Keratinocyte (primary cell): Measurements from ENCODE around the gene RPL39L. TPM values are rescaled to one million over a fixed set of nuclear protein-coding genes. Genes with fewer than 3 reads are reported as not detected.

Experiments
- DNase-seq: peaks from one replicate; pipeline ENCODE4 v3.0.0-alpha.2; 2011; ENCODE audit warnings: low read depth, missing footprints, low spot score
- FAIRE-seq: peaks from 2 replicates; lab custom pipeline; 2011; peaks lifted over from hg19 to GRCh38; lab: Jason Lieb, UNC
- H2AFZ ChIP-seq: 2 replicates; pipeline ENCODE4 v1.6.0; 2012; ENCODE audit warnings: low read length, control low read depth, inconsistent platforms; ENCODE audit not compliant: control insufficient read depth
- H3K27ac ChIP-seq: 2 replicates; pipeline ENCODE4 v1.5.1; 2011; ENCODE audit warnings: low read length; ENCODE audit not compliant: control insufficient read depth, insufficient read depth
- H3K27me3 ChIP-seq: 3 replicates; pipeline ENCODE4 v1.6.0; 2011; ENCODE audit warnings: low read length; ENCODE audit not compliant: control insufficient read depth, insufficient read depth; ENCODE audit errors: extremely low read depth
- H3K36me3 ChIP-seq, 2 experiments: 2 replicates in 1 of 2; 3 replicates in 1 of 2; pipeline ENCODE4 v1.5.1; 2011; ENCODE audit warnings: low read length in 2 of 2, mild to moderate bottlenecking in 1 of 2; ENCODE audit not compliant: control insufficient read depth in 2 of 2, insufficient read depth in 2 of 2; ENCODE audit errors: extremely low read depth in 1 of 2
- H3K4me1 ChIP-seq: 3 replicates; pipeline ENCODE4 v1.5.1; 2011; ENCODE audit warnings: low read length; ENCODE audit not compliant: control insufficient read depth, insufficient read depth; ENCODE audit errors: extremely low read depth
- H3K4me2 ChIP-seq: 3 replicates; pipeline ENCODE4 v1.6.0; 2011; ENCODE audit warnings: low read depth, low read length; ENCODE audit not compliant: control insufficient read depth, insufficient read depth; ENCODE audit errors: extremely low read depth
- H3K4me3 ChIP-seq, 3 experiments: fragments of 200-600 bp in 1 of 3; sonication (generic) in 1 of 3; 2 replicates in 2 of 3; 3 replicates in 1 of 3; pipeline ENCODE4 v1.5.1; 2011 to 2016; ENCODE audit warnings: low read length in 3 of 3, mild to moderate bottlenecking in 3 of 3, control low read depth in 2 of 3, inconsistent platforms in 1 of 3, low read depth in 1 of 3, mixed read lengths in 1 of 3, mixed run types in 1 of 3, moderate library complexity in 1 of 3; ENCODE audit not compliant: control insufficient read depth in 2 of 3, insufficient read depth in 2 of 3; ENCODE audit errors: extremely low read depth in 1 of 3
- H3K79me2 ChIP-seq: 2 replicates; pipeline ENCODE4 v1.6.0; 2012; ENCODE audit warnings: low read length; ENCODE audit not compliant: control insufficient read depth, insufficient read depth
- H3K9ac ChIP-seq: 3 replicates; pipeline ENCODE4 v1.6.0; 2011; ENCODE audit warnings: low read length; ENCODE audit not compliant: control insufficient read depth, insufficient read depth; ENCODE audit errors: extremely low read depth
- H3K9me1 ChIP-seq: 3 replicates; pipeline ENCODE4 v1.6.0; 2011; ENCODE audit warnings: low read length; ENCODE audit not compliant: control insufficient read depth, insufficient read depth; ENCODE audit errors: extremely low read depth
- H3K9me3 ChIP-seq: 2 replicates; pipeline ENCODE4 v1.5.1; 2012; ENCODE audit warnings: low read depth, low read length; ENCODE audit not compliant: control insufficient read depth
- H4K20me1 ChIP-seq: 3 replicates; pipeline ENCODE4 v1.6.0; 2011; ENCODE audit warnings: low read length; ENCODE audit not compliant: control insufficient read depth, insufficient read depth; ENCODE audit errors: extremely low read depth
- EZH2 ChIP-seq: IDR thresholded peaks from one replicate; pipeline ENCODE4 v1.6.1; 2012; ENCODE audit warnings: inconsistent platforms, mild to moderate bottlenecking, low read length, moderate library complexity
- dilution Hi-C: fragments of 300-500 bp; cut with MboI; formaldehyde crosslinking; loops from one replicate; pipeline ENCODE4 v1.7.0; 2020; ENCODE audit warnings: low sequenced_read_pairs; ENCODE audit not compliant: extremely low pct_ligation_motif_present
- polyA plus RNA-seq, 5 experiments: library from polyadenylated mRNA; depleted of rRNA in 3 of 5; stranded (reverse) in 3 of 5; stranded (forward) in 1 of 5; unstranded in 1 of 5; fragments of >200 nt; gene quantifications; 1 replicate in 1 of 5; 2 replicates in 3 of 5; 3 replicates in 1 of 5; pipeline versions ENCODE4 v1.2.1 to v1.2.3, GENCODE V29; 2011 to 2012; ENCODE audit warnings: missing spikeins in 2 of 5, low read depth in 1 of 5, low replicate concordance in 1 of 5
- TF ChIP-seq, protein P1 (sequence below), 3 experiments: IDR thresholded peaks in 1 of 3; conservative IDR thresholded peaks in 1 of 3; optimal IDR thresholded peaks in 1 of 3; 2 replicates in 2 of 3; 3 replicates in 1 of 3; pipeline versions ENCODE3 to v1.5.1; 2011; ENCODE audit warnings: low read length in 3 of 3, mild to moderate bottlenecking in 3 of 3, moderate library complexity in 2 of 3, control low read depth in 1 of 3, inconsistent platforms in 1 of 3; ENCODE audit not compliant: insufficient read depth in 2 of 3; ENCODE audit errors: extremely low read depth in 1 of 3

The RPL39L gene
- polyA plus RNA-seq, 1 donor (not counting 4 experiments of a cell fraction or from before 2014, with no cell fraction given), result 20.0 TPM

DNA sequence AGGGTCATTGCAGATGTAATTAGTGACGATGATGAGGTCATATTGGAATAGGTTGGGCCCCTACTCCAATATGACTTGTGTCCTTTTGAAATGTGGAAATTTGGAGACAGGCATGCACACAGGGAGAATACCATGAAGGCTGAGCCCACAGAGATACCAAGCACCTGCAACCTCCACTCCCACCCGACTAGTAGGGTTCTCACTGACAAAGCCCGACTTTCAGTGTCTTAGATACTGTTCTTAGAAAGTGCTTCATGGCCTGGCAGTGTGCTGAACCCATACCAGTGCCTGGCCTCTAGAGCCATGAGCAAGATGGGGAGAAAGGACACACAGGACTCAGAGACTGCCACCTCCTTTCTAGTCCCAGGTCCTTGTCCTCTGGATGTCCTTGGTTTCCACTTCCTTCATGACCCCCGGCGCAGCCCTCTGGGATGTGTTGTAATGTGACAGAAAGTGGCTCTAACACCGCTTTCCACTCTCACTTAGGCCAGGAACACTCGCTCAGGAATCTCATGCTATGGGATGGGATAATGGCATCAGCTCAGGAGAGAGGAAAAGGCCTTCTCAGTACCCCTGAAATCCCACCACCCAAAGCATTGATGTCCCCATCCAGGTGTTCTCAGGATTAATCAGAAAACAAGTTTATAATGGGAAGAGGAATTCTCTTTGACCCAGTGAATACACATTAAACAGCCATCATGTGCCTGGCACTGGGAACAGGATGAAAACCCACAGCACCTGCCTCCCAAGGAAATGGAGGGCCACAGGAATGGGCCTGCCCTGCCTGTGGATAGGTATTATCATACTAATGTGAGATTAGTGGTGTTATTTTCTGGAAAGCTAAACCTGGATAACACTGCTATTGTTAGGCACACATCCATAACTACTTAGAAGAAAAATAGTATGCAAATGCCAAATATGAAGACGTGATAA is 59.9 kb downstream of the RPL39L start:
- H3K79me2 ChIP-seq, result no peaks in the 10 kb centered on the region

DNA sequence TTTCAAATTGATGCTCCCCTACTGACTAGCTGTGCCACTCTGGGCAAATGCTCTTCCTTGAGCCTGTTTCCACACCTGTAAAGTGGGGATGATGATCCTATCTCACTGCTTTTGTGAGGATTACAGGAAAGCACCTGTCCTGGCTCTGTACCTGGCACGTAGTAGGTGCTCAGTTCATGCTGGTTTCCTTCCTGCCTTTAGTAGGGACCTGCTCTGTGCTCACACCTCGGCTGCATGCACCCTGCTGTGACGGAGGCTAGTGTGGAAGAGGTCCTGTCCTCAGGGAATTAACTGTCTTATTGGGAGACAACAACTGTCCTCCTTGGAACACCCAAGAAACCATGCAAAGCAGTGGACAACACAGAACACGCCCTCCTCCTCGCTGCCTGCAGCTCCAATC is 61.8 kb downstream of the RPL39L start:
- Histone ChIP-seq H3K36me3 (peaks cover 0 to 1% of the 10 kb centered on the region in 2 experiments), H3K27ac (no peak overlapping the region), H3K9me1 (no peaks in the 10 kb centered on the region), H3K4me1 (no peaks in the 10 kb centered on the region), H3K79me2 (no peaks in the 10 kb centered on the region), H3K27me3 (no peaks in the 10 kb centered on the region), H3K9ac (no peak overlapping the region), H2AFZ (no peak overlapping the region), H3K4me3 (no peak overlapping the region), H4K20me1 (no peaks in the 10 kb centered on the region), H3K4me2 (no peak overlapping the region), H3K9me3 (no peaks in the 10 kb centered on the region)
- no peak for DNase-seq
- TF ChIP-seq, protein P1, sequence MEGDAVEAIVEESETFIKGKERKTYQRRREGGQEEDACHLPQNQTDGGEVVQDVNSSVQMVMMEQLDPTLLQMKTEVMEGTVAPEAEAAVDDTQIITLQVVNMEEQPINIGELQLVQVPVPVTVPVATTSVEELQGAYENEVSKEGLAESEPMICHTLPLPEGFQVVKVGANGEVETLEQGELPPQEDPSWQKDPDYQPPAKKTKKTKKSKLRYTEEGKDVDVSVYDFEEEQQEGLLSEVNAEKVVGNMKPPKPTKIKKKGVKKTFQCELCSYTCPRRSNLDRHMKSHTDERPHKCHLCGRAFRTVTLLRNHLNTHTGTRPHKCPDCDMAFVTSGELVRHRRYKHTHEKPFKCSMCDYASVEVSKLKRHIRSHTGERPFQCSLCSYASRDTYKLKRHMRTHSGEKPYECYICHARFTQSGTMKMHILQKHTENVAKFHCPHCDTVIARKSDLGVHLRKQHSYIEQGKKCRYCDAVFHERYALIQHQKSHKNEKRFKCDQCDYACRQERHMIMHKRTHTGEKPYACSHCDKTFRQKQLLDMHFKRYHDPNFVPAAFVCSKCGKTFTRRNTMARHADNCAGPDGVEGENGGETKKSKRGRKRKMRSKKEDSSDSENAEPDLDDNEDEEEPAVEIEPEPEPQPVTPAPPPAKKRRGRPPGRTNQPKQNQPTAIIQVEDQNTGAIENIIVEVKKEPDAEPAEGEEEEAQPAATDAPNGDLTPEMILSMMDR (optimal IDR thresholded peaks at IDR 0.05 in 1 of 3, IDR thresholded peaks at IDR 0.05 in 1 of 3, conservative IDR thresholded peaks at IDR 0.05 in 1 of 3; ENCODE audit: extremely low read depth in 1 of 3, insufficient read depth in 2 of 3, low read length in 3 of 3), result no peak
- TF ChIP-seq EZH2, result no peak
- dilution Hi-C loops, result no loop called here
- FAIRE-seq, result no peak

More for the DNA sequence above, 59.9 kb downstream of the RPL39L start:
- Histone ChIP-seq H4K20me1 (no peaks in the 10 kb centered on the region), H3K4me1 (no peaks in the 10 kb centered on the region), H3K4me3 (no peak overlapping the region), H3K9me3 (no peaks in the 10 kb centered on the region), H3K27ac (no peak overlapping the region), H3K27me3 (no peaks in the 10 kb centered on the region), H3K4me2 (no peak overlapping the region), H3K9me1 (no peaks in the 10 kb centered on the region), H3K9ac (no peak overlapping the region), H3K36me3 (peaks cover 0 to 1% of the 10 kb centered on the region in 2 experiments), H2AFZ (no peak overlapping the region)
- no peak for TF ChIP-seq EZH2
- TF ChIP-seq, protein P1 (optimal IDR thresholded peaks at IDR 0.05 in 1 of 3, IDR thresholded peaks at IDR 0.05 in 1 of 3, conservative IDR thresholded peaks at IDR 0.05 in 1 of 3; ENCODE audit: extremely low read depth in 1 of 3, insufficient read depth in 2 of 3, low read length in 3 of 3), result no peak
- no peak for FAIRE-seq
- DNase-seq, result no peak
- dilution Hi-C loops, result no loop called here
